Upper lobe of left lung (tissue), 6 donors: Measurements from ENCODE around the gene PRKCE. TPM values are rescaled to one million over a fixed set of nuclear protein-coding genes. Genes with fewer than 3 reads are reported as not detected.

Experiments used
- ATAC-seq, 2 donors: fragments of 200-7000 bp; cut with Tn5 transposase; one replicate each; pipeline ENCODE4 v1.9.1; 2022; ENCODE audit warnings: mild to moderate bottlenecking in 2 of 2, moderate library complexity in 2 of 2; ENCODE audit not compliant: low FRiP score in 2 of 2
- DNase-seq, 2 donors: peaks; one replicate each; pipeline ENCODE4 v3.0.0-alpha.2; 2019 to 2020
- H3K27ac ChIP-seq, 4 donors: fragments of 200-600 bp; sonication (generic); one replicate each; pipeline ENCODE4 v1.5.1; 2016 to 2019
- H3K27me3 ChIP-seq, 4 donors: fragments of 200-600 bp; sonication (generic); one replicate each; pipeline ENCODE4 v1.5.1; 2017 to 2019
- H3K36me3 ChIP-seq, 4 donors: fragments of 200-600 bp; sonication (generic); one replicate each; pipeline ENCODE4 v1.5.1; 2016 to 2019
- H3K4me1 ChIP-seq, 4 donors: fragments of 200-600 bp; sonication (generic); one replicate each; pipeline ENCODE4 v1.5.1; 2018 to 2019
- H3K4me3 ChIP-seq, 4 donors: fragments of 200-600 bp; sonication (generic); one replicate each; pipeline ENCODE4 v1.5.1; 2017 to 2019; ENCODE audit warnings: mild to moderate bottlenecking in 2 of 4, moderate library complexity in 1 of 4
- H3K9me3 ChIP-seq, 4 donors: fragments of 200-600 bp; sonication (generic); one replicate each; pipeline ENCODE4 v1.5.1; 2018 to 2019
- EP300 ChIP-seq, 4 donors: sonication (generic); formaldehyde crosslinking; IDR thresholded peaks; one replicate each; pipeline ENCODE4 v1.5.1; 2017; ENCODE audit warnings: antibody characterized with exemption in 4 of 4, control low read depth in 2 of 4
- POLR2A ChIP-seq, 4 donors: fragments of 450-650 bp; IDR thresholded peaks; one replicate each; pipeline ENCODE4 v1.5.1; 2016 to 2017; ENCODE audit warnings: antibody characterized with exemption in 4 of 4, mild to moderate bottlenecking in 2 of 4
- POLR2AphosphoS5 ChIP-seq, 2 donors: sonication (generic); formaldehyde crosslinking; IDR thresholded peaks; one replicate each; pipeline ENCODE4 v1.5.1; 2017; ENCODE audit warnings: antibody characterized with exemption in 2 of 2
- WGBS, 2 donors: methylation state at CpG; one replicate each; pipeline ENCODE4 v1.1.5; 2017 to 2018; 5-methylcytosine and 5-hydroxymethylcytosine counted together
- total RNA-seq, 6 donors: library from RNA; depleted of rRNA in 4 of 6; stranded (reverse); fragments of >200 nt in 4 of 6; gene quantifications; one replicate each; pipeline versions ENCODE4 v1.1.0 to v1.2.1, GENCODE V29; 2016 to 2021
- TF ChIP-seq, protein P1 (sequence below), 6 experiments: fragments of 450-650 bp in 4 of 6; fragments of 200-600 bp in 2 of 6; sonication (generic) in 2 of 6; IDR thresholded peaks; one replicate each; pipeline ENCODE4 v1.5.1; 2016 to 2019; ENCODE audit warnings: antibody characterized with exemption in 6 of 6
- donor health status: DM: no; HTN: no; CAD: no; lungs with moderate emphysema.
- donor health status: DM: no; HTN: yes; CAD: no; lungs with severe emphysema.

The PRKCE gene
- total RNA-seq, 6 donors from 2014 or later: 54.9 to 124 (median 75.6) TPM

DNA sequence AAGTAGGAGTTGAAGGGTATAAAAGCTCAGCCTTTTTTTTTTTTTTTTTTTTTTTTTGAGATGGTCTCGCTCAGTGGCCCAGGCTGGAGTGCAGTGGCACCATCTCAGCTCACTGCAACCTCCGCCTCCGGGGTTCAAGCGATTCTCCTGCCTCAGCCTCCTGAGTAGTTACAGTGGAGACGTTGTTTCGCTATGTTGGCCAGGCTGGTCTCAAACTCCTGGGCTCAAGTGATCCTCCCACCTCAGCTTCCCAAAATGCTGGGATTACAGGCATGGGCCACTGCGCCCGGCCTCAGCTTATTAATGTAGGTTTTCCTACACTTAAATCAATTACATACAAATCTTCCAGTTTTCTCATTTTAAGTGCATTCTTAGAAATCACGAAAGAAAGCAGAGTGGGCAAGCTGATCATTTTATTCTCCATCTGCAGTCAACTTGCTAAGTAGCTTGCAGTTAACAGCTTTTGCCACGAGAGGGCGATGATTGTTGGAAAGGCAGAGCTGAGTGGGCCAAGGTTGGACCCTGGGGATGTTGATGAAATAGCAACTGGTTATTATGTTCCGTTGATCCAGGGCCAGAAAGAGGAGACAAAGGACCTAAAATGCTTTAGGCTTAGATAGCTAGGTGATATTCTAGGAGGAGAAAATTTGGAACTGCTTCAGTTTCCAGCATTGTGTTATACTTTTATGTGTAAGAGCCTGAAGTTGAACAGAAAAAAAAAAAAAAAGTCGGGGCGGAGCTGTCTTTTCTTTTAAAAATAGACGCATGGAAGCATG lies 411.4 kb downstream of the PRKCE start:
- peaks cover 8 to 36% (median 21%) of the 10 kb centered on the region in 4 donors for H3K4me1 ChIP-seq
- ATAC-seq (peak; percentile 76 to 93), DNase-seq (peak in 1 of 2 donors; percentile 78)
- peak overlapping the region; percentile 50 to 89 (median 72) for H3K27ac ChIP-seq
- H3K27me3 ChIP-seq: no peaks in the 10 kb centered on the region
- TF ChIP-seq EP300 (IDR thresholded peaks at IDR 0.05) (no peak), POLR2AphosphoS5 (IDR thresholded peaks at IDR 0.05) (peak in 1 of 2 donors; percentile 50)
- TF ChIP-seq, protein P1, sequence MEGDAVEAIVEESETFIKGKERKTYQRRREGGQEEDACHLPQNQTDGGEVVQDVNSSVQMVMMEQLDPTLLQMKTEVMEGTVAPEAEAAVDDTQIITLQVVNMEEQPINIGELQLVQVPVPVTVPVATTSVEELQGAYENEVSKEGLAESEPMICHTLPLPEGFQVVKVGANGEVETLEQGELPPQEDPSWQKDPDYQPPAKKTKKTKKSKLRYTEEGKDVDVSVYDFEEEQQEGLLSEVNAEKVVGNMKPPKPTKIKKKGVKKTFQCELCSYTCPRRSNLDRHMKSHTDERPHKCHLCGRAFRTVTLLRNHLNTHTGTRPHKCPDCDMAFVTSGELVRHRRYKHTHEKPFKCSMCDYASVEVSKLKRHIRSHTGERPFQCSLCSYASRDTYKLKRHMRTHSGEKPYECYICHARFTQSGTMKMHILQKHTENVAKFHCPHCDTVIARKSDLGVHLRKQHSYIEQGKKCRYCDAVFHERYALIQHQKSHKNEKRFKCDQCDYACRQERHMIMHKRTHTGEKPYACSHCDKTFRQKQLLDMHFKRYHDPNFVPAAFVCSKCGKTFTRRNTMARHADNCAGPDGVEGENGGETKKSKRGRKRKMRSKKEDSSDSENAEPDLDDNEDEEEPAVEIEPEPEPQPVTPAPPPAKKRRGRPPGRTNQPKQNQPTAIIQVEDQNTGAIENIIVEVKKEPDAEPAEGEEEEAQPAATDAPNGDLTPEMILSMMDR (IDR thresholded peaks at IDR 0.05): peak; percentile 74 to 88 (median 86)
- H3K36me3 ChIP-seq: no peaks in the 10 kb centered on the region
- 45 to 49% methylated on average over 15 of the region's 15 CpGs for WGBS, 2 donors
- no peaks in the 10 kb centered on the region for H3K9me3 ChIP-seq
- no peak overlapping the region for H3K4me3 ChIP-seq

DNA sequence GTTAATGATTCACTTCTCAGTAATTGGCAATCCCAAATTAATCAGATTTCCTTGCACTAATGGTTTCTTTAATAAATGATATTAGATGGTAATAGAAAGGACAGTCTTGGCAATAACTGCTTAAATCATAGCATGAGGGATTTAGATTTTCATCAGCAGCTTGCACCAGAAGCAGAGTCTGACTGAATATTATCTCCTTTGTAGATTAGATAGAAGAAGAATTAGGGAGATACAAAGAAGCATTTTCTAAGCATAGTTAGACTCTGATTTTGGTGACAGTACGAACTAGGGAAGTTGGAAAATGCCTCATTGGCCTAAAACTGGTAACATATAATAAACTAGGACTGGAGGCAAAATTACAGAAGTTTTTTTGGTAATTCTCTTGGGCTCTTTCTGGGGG lies 412.9 kb downstream of the PRKCE start:
- 91 to 93% methylated on average over 1 of the region's 1 CpG for WGBS, 2 donors

DNA sequence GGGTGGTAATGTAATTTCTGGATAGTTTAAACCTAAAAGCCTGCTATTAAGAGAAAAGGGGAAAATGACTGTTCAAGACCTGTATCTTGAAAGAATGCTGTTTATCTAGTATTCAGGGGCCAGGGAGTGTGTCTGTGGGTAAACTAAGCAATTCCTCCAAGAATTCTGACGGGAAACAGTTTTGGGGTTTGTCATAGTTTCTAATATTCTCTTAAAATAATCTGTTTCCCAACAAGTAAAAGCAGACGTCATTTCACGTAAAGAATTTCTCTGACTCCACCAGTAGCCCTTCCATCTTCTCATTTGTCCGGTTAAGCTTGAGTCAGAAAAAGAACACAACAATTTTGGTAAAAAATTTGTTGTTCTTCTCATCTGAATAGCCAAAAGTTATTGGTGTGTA lies 413.7 kb downstream of the PRKCE start:
- Histone ChIP-seq H3K4me1 (peaks cover 5 to 21% (median 13%) of the 10 kb centered on the region in 4 donors), H3K27me3 (no peaks in the 10 kb centered on the region), H3K9me3 (no peaks in the 10 kb centered on the region), H3K36me3 (no peaks in the 10 kb centered on the region), H3K27ac (peak overlapping the region in 2 of 4 donors; percentile 72 to 80), H3K4me3 (no peak overlapping the region)
- DNase-seq (no peak), ATAC-seq (no peak)
- TF ChIP-seq POLR2AphosphoS5 (IDR thresholded peaks at IDR 0.05) (no peak), POLR2A (IDR thresholded peaks at IDR 0.05) (no peak), EP300 (IDR thresholded peaks at IDR 0.05) (no peak)
- TF ChIP-seq, protein P1 (IDR thresholded peaks at IDR 0.05): no peak
- 95 to 97% methylated on average over 4 of the region's 4 CpGs for WGBS, 2 donors

More for the DNA sequence above, 412.9 kb downstream of the PRKCE start:
- Histone ChIP-seq H3K36me3 (no peaks in the 10 kb centered on the region), H3K27me3 (no peaks in the 10 kb centered on the region), H3K27ac (peak overlapping the region in 2 of 4 donors; percentile 72 to 80), H3K4me3 (no peak overlapping the region), H3K9me3 (no peaks in the 10 kb centered on the region), H3K4me1 (peaks cover 5 to 24% (median 13%) of the 10 kb centered on the region in 4 donors)
- no peak for DNase-seq
- TF ChIP-seq POLR2AphosphoS5 (IDR thresholded peaks at IDR 0.05): no peak
- no peak for ATAC-seq

DNA sequence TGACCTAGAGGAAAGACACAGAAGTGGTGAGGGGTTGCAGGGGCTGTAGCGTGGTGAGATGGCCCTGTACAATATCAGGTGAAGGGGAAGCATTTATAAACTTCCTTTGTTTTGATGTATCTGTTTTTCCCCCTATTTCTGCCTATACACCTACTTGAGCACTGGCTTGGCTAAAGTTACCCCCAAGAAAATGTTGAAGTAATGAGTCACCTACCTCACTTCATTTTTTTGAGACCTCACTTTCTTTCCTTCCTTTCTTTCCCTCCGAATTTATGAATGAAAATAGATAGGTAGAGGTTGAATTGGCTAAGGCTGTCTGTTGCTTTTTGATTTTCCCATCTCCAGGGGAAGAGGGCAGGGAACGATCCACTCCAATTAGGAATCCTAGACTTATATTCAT lies 414.6 kb downstream of the PRKCE start:
- peak overlapping the region in 3 of 4 donors; percentile 33 to 72 (median 71) for H3K27ac ChIP-seq
- peaks cover 5 to 21% (median 13%) of the 10 kb centered on the region in 4 donors for H3K4me1 ChIP-seq
- 83 to 85% methylated on average over 3 of the region's 3 CpGs for WGBS, 2 donors
- H3K36me3 ChIP-seq: no peaks in the 10 kb centered on the region
- no peak for ATAC-seq
- no peak for TF ChIP-seq POLR2AphosphoS5 (IDR thresholded peaks at IDR 0.05)
- no peak for TF ChIP-seq POLR2A (IDR thresholded peaks at IDR 0.05)
- TF ChIP-seq, protein P1 (IDR thresholded peaks at IDR 0.05): no peak
- no peak for TF ChIP-seq EP300 (IDR thresholded peaks at IDR 0.05)
- no peaks in the 10 kb centered on the region for H3K27me3 ChIP-seq
- H3K9me3 ChIP-seq: no peaks in the 10 kb centered on the region
- no peak for DNase-seq
- H3K4me3 ChIP-seq: no peak overlapping the region

DNA sequence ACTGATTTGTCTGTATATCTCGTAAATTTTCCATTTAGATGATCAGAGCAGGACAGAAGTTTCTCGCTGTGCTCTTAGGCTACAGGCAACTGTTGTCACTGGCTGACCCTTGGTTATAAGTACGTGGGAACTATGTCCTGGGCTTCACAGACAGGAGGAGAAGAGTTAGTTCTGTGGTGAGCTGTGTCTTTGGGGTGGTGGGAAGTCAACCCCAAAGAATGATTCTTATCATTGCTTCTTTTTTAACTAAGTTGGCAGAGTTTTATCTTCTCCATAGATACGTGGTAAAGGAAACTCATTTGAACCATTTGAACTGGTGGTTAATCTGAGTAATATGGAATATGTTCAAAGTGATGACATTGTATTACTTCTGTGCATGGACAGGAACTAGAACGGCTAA lies 415.1 kb downstream of the PRKCE start:
- ATAC-seq (no peak), DNase-seq (no peak)
- no peaks in the 10 kb centered on the region for H3K36me3 ChIP-seq
- peak overlapping the region in 3 of 4 donors; percentile 61 to 72 (median 71) for H3K27ac ChIP-seq
- TF ChIP-seq, protein P1 (IDR thresholded peaks at IDR 0.05): no peak
- TF ChIP-seq EP300 (IDR thresholded peaks at IDR 0.05) (no peak), POLR2A (IDR thresholded peaks at IDR 0.05) (no peak), POLR2AphosphoS5 (IDR thresholded peaks at IDR 0.05) (no peak)
- H3K4me1 ChIP-seq: peaks cover 5 to 22% (median 14%) of the 10 kb centered on the region in 4 donors
- H3K27me3 ChIP-seq: no peaks in the 10 kb centered on the region
- WGBS, 2 donors: 76 to 83% methylated on average over 5 of the region's 5 CpGs
- no peak overlapping the region for H3K4me3 ChIP-seq
- no peaks in the 10 kb centered on the region for H3K9me3 ChIP-seq
